Stromal cell of bone marrow (primary cell): ENCODE results near the gene MLPH.

Experiments used
- DNase-seq: peaks from one replicate; pipeline ENCODE4 v3.0.0-alpha.2; 2012; ENCODE audit warnings: low read depth

The MLPH gene

DNA sequence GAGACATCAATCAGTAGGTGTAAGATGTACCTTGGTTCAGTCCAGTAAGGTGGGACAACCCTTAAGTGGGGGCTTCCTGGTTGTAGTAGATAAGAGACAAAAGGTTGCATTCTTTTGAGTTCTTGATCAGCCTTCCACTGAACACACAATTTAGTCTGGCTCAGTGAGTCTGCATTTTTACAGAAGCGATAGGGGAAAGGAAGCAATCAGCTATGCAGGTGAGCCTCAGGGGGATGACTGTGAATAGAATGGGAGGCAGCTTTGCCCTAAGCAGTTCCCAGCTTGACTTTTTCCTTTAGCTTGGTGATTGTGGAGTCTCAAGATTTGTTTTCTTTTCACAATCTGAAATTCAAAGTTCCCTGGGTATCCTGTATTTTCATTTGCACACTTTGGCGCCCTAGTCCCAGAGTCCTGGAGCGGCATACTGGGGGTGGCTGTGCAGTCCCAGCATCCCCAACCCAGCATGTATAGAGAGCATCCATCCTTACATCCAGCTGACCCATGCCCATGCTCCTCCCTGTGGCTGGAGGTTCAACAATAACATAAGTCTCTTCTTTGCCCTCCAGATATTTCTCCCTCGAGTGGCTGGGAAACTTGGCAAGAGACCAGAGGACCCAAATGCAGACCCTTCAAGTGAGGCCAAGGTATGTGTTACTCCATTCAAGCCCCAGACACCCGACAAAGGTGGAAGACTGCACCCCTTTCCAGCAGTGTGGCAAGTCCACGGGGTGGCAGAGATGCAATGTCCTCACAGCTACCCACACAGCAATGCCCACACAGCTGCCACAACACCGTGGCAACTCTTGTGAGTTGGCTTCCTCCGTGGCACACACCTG lies 59.2 kb downstream of the MLPH start:
- DNase-seq: no peak

DNA sequence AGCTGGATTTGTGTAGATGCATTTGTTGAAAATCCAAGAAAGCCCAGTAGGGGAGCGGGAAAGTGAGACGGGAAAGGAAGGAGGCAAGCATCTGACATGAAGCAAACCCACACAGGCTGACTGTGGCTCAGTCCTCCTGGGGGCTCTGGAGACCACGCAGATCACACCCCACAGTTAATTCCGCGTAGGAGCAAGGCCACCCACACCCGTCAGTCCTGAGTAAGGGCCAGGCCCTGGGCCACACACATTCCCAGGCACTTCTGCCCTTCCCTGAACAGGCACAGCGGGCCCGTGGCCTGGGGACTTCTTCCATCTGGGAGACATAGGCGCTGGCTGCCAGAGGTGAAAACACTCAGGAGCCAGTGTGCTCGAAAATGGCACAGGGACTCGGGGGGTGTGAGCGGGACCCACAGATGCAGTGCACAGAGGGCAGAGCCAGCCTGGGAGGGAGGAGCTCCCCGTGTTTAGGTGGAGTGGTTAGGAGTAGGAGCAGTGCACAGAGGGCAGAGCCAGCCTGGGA lies 59.9 kb downstream of the MLPH start:
- no peak for DNase-seq

DNA sequence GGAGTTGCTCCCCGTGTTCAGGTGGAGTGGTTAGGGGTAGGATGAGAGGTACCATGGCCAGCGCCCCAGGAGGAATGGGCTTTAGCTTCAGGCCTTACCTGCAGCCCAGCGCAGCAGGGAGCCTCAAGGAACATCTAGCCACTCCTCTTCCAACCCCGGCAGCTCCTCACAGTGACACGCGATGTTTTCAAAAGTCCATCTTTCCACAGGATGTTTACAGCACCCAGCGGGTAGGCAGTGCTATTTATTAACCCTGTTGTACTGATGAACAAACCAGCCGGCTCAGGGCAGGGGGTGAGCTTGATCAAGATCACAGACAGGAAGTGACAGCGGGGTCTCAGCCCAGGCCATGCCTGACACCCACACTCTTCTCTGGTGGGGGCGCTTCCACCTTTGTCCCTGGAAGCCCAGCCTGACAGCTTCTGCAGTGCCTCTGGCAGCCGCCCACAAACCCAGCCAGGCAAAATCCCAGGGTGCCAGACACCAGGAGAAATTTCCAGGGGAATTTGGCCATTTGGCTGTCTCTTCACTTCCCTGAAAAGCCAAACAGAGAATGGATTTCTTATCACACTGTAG lies 60.9 kb downstream of the MLPH start:
- DNase-seq: no peak

GRCh38 chr2:237549216-237549615 lies 62.2 kb downstream of the MLPH start:
- no peak for DNase-seq

- DNase-seq: no peak
Observed at GRCh38 chr2:237549643-237550415, 62.8 kb downstream of the MLPH start.

DNA sequence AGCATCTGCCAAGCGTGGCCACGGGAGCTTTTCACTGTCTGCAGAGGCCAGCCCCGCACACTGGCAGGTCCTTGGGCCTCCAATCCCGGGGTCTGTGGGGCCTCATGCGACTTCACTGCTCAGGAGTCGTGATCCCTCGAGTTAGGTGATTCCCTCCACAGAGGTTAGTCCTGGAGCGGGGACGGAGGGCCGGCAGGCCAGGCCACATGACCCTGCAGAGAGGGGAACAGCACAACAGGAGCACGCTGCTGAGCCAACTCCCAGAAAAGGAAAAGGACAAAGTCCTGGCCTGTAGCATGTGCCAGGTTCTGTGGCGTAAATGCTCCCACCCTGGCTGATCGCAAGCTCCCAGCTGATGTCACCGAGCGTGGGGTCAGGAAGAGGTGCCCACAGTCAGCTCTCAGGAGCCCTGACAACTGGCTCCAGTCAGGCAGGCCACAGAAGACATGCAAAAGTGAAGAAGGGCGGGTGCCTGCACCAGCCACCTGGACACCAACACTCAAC lies 64.1 kb downstream of the MLPH start:
- DNase-seq: no peak

GRCh38 chr2:237552908-237553307 lies 65.9 kb downstream of the MLPH start:
- DNase-seq: no peak

DNA sequence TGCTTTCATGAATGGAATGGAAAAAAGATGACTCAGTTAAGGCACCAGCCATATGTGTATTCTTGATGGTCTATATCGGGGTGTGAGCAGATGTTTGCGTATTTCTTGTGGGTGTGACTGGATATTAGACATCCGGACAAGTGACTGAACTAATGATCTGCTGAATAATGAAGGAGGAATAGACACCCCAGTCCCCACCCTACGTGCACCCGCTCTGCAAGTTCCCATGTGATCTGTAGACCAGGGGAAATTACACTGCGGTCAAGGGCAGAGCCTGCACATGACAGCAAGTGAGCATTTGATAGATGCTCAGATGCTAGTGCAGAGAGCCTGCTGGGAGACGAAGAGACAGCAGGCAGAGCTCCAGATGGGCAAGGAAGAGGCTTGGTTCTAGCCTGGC lies 66.9 kb downstream of the MLPH start:
- DNase-seq: no peak

GRCh38 chr2:237555560-237555959 lies 68.5 kb downstream of the MLPH start:
- DNase-seq: no peak

GRCh38 chr2:237556773-237557632 lies 70.0 kb downstream of the MLPH start:
- DNase-seq: no peak

- DNase-seq: no peak
Observed at GRCh38 chr2:237557633-237558015, 70.6 kb downstream of the MLPH start.

GRCh38 chr2:237558961-237559641 lies 72.0 kb downstream of the MLPH start:
- DNase-seq: peak; percentile 59

- no peak for DNase-seq
Observed at GRCh38 chr2:237561221-237561620, 74.2 kb downstream of the MLPH start.

- no peak for DNase-seq
Observed at GRCh38 chr2:237563816-237564215, 76.8 kb downstream of the MLPH start.

GRCh38 chr2:237564526-237565131 lies 77.6 kb downstream of the MLPH start:
- DNase-seq: no peak

GRCh38 chr2:237565974-237566373 lies 78.9 kb downstream of the MLPH start:
- no peak for DNase-seq

GRCh38 chr2:237566401-237567235 lies 79.6 kb downstream of the MLPH start, which contains the start of gene PRLH:
Gene PRLH, plus strand, starts transcription at chr2:237566574. Its CDS starts 0 bp downstream, at chr2:237566574.
- no peak for DNase-seq

DNA sequence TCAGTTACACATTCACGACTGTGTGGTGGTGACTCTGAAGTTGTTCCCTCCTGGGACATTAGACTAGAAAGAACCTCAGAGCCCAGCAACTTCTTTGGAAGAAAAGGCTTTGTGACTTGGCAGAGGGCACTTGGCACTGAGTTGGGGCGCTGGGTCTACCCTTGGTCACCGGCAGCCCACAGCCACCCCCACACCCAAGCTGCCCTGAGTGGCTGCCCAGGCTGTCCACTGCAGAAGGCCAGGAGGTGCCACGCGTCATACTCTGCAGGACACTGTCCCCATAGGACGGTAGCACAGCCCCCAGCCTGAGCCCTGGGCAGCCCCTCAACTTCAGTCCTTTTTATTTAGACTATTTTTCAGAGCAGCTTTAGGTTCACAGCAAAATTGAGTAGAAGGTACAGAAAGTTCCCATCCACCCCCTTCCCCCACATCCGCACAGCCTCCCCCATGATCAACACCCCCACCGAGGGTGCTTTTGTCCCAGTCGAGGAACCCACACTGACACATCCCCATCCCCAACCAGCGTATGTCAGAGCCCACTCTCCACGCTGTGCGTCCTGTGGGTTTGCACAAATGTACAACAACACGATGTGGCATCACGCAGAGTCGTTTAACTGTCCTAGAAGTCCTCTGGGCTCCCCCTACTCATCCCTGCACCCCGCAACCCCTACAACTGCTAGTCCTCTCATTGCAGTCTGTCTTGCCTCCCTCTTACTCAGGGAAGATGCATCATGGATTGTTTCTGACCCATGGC lies 80.4 kb downstream of the MLPH start:
- no peak for DNase-seq
